ENCODE results near the gene MT1M.
A peak's percentile ranks its signal among the peaks of the same experiment; 100 is the strongest.

DNA sequence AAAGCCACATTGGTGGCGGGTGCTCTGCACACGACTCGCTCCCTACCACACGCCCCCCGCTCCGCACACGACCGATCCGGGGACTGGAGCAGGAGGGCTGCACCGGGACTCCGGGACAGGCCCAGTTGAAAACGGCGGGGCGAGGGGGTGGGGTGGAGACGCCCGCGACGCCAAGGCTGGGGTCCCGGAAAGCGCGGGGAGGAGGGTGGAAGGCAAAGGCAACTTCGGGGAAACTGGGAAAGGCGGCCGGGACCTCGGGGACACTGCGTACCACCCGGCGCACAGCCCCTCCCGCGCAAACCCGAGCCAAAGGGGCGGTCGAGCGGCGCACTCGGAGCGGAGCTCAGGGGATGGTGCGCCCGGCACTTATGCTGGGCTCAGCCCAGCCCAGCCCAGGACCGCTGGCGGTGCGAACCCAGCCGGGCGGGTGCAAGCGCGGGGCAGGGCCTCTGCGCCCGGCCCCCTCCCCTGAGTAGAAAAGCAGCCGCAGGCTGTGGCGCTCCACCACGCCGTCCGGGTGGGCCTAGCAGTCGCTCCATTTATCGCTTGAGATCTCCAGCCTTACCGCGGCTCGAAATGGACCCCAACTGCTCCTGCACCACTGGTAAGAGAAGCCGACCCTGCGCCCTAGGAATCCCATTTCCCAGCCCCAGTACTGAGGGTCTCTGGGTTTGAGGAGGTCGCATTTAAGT, at the start of gene MT1M:
- TF ChIP-seq, protein P1, sequence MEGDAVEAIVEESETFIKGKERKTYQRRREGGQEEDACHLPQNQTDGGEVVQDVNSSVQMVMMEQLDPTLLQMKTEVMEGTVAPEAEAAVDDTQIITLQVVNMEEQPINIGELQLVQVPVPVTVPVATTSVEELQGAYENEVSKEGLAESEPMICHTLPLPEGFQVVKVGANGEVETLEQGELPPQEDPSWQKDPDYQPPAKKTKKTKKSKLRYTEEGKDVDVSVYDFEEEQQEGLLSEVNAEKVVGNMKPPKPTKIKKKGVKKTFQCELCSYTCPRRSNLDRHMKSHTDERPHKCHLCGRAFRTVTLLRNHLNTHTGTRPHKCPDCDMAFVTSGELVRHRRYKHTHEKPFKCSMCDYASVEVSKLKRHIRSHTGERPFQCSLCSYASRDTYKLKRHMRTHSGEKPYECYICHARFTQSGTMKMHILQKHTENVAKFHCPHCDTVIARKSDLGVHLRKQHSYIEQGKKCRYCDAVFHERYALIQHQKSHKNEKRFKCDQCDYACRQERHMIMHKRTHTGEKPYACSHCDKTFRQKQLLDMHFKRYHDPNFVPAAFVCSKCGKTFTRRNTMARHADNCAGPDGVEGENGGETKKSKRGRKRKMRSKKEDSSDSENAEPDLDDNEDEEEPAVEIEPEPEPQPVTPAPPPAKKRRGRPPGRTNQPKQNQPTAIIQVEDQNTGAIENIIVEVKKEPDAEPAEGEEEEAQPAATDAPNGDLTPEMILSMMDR (IDR thresholded peaks at IDR 0.05), result no peak
- peak in 1 of 2 donors; percentile 37 for TF ChIP-seq POLR2A (IDR thresholded peaks at IDR 0.05)
